ENCODE data around the gene AMMECR1. TPM values are rescaled to one million over a fixed set of nuclear protein-coding genes. Genes with fewer than 3 reads are reported as not detected.

Gene AMMECR1
- total RNA-seq, 4 donors from 2014 or later: 7.4 to 18.9 (median 12.6) TPM

DNA sequence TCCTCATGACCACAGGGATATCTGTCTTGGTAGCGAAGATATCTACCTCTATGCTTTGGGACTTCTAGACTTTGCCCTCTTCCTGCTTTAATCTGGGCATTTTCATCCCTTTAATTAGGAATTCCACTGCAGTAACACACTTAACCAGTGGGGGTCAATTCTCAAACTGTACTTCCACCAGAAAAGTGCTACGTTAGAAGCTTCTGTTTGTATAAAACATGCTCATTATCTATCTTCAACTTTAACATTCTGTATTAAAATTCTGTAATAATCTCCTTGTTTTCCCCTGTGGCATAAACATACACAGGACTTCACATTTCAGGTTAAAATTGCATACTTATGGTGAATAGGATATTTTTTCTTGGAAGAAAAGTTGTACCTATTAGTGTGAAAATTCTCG, 105.6 kb downstream of the AMMECR1 start:
- 79% methylated on average over 3 of the region's 3 CpGs for WGBS
- Histone ChIP-seq H3K27me3 (no peaks in the 10 kb centered on the region), H3K36me3 (no peaks in the 10 kb centered on the region), H3K9me3 (no peaks in the 10 kb centered on the region), H3K27ac (no peak overlapping the region), H3K4me1 (no peaks in the 10 kb centered on the region), H3K4me3 (no peak overlapping the region)
- no peak for DNase-seq (ENCODE audit: low spot score in 2 of 2)
- TF ChIP-seq POLR2AphosphoS5 (IDR thresholded peaks at IDR 0.05) (no peak), EP300 (IDR thresholded peaks at IDR 0.05) (no peak), POLR2A (IDR thresholded peaks at IDR 0.05) (no peak), CTCF (IDR thresholded peaks at IDR 0.05) (no peak)

DNA sequence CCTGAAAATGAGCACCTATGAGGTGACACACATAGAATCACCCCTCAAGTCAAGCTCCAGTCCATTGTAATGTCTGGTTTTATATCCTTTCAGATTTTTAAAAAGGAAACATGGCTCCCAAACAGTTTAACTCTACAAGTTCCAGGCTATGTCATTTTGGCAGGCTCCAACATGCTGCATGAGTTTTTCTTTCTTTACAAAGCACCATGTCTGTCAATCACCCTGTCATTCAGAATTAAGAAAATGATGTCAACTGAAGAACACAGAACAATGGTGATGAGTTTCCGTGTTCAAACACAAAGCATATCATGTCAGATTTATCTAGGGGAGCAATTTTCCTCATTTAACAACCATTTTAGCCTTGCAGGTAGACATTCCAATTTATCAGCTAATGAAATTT, 106.5 kb downstream of the AMMECR1 start:
- H3K27me3 ChIP-seq: no peaks in the 10 kb centered on the region
- WGBS: 58% methylated on average over 1 of the region's 1 CpG
- no peak for TF ChIP-seq POLR2A (IDR thresholded peaks at IDR 0.05)
- no peak for TF ChIP-seq EP300 (IDR thresholded peaks at IDR 0.05)
- no peak for TF ChIP-seq CTCF (IDR thresholded peaks at IDR 0.05)
- no peak for TF ChIP-seq POLR2AphosphoS5 (IDR thresholded peaks at IDR 0.05)

DNA sequence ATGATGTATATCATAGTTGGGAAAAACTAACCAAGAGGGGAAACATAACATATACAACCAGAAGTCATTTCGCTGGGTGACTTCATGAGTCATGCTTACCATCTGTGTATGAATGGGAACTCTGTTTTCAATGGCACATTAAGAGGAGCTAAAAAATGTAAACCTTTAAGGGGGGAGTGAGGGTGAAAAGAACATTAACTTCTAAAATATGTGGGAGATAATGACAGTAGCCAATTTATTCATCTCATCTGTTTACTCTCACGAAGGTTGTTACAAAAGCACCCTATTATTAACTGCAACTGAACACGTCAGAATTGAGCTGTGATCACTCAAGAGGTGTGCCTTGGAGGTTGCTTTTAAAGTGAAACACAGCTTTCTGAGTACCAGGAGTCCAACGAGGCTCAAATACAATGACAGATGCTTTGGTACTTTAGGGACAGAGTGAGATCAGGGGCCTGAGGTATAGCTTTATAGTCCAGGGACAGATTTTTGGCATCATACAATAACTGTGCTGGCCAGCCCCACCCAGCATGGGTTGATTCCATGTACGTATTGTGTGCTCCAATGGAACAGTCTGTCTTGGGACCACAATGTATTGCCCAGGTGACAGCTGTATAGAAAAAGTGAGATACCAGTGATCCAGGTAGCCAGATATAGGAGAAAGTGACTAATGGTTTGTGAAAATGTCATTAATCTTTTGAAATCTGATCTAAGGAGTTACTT, 107.3 kb downstream of the AMMECR1 start:
- no peak overlapping the region for H3K27ac ChIP-seq
- 40% methylated on average over 5 of the region's 5 CpGs for WGBS
- no peaks in the 10 kb centered on the region for H3K36me3 ChIP-seq
- H3K9me3 ChIP-seq: no peaks in the 10 kb centered on the region
- no peaks in the 10 kb centered on the region for H3K4me1 ChIP-seq
- no peak overlapping the region for H3K4me3 ChIP-seq
- TF ChIP-seq POLR2A (IDR thresholded peaks at IDR 0.05): no peak
- TF ChIP-seq CTCF (IDR thresholded peaks at IDR 0.05): no peak
- no peak for TF ChIP-seq EP300 (IDR thresholded peaks at IDR 0.05)
- TF ChIP-seq POLR2AphosphoS5 (IDR thresholded peaks at IDR 0.05): no peak
- H3K27me3 ChIP-seq: no peaks in the 10 kb centered on the region
- no peak for DNase-seq (ENCODE audit: low spot score in 2 of 2)

More for the DNA sequence above, 106.5 kb downstream of the AMMECR1 start:
- Histone ChIP-seq H3K4me3 (no peak overlapping the region), H3K4me1 (no peaks in the 10 kb centered on the region), H3K27ac (no peak overlapping the region), H3K9me3 (no peaks in the 10 kb centered on the region), H3K36me3 (no peaks in the 10 kb centered on the region)
- no peak for DNase-seq (ENCODE audit: low spot score in 2 of 2)

- 65% methylated on average over 2 of the region's 2 CpGs for WGBS
- H3K27me3 ChIP-seq: no peaks in the 10 kb centered on the region
- H3K36me3 ChIP-seq: no peaks in the 10 kb centered on the region
- TF ChIP-seq POLR2A (IDR thresholded peaks at IDR 0.05): no peak
- TF ChIP-seq CTCF (IDR thresholded peaks at IDR 0.05): no peak
- TF ChIP-seq POLR2AphosphoS5 (IDR thresholded peaks at IDR 0.05): no peak
- TF ChIP-seq EP300 (IDR thresholded peaks at IDR 0.05): no peak
- H3K27ac ChIP-seq: no peak overlapping the region
- DNase-seq (ENCODE audit: low spot score in 2 of 2): no peak
- no peaks in the 10 kb centered on the region for H3K9me3 ChIP-seq
- H3K4me3 ChIP-seq: no peak overlapping the region
- no peaks in the 10 kb centered on the region for H3K4me1 ChIP-seq
These were observed 109.8 kb downstream of the AMMECR1 start for GRCh38 chrX:110208092-110208491.

DNA sequence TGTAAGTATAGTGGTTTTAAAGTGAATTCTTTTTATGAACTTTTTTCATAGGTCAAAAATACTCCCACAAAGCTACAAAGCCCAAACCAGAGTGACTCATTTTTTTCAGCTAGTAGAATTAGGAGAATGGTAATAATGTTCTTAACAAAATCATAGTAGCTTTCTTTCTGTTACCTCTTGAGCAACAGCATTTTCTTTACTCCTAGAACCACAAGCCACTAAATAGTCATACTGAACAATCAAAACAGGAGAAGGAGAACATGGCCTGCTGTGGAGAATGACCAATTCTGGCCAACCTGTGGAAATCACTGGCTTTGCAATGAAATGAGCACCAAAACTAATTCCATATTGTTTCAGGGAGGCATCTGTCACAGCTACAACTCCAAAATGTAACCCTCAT, 112.9 kb downstream of the AMMECR1 start:
- no peaks in the 10 kb centered on the region for H3K27me3 ChIP-seq
- no peak overlapping the region for H3K4me3 ChIP-seq
- H3K4me1 ChIP-seq: no peaks in the 10 kb centered on the region
- DNase-seq (ENCODE audit: low spot score in 2 of 2): no peak
- no peak overlapping the region for H3K27ac ChIP-seq
- TF ChIP-seq POLR2AphosphoS5 (IDR thresholded peaks at IDR 0.05) (no peak), CTCF (IDR thresholded peaks at IDR 0.05) (no peak), EP300 (IDR thresholded peaks at IDR 0.05) (no peak), POLR2A (IDR thresholded peaks at IDR 0.05) (no peak)
- H3K9me3 ChIP-seq: no peaks in the 10 kb centered on the region
- no peaks in the 10 kb centered on the region for H3K36me3 ChIP-seq
